IMR-90 (cell line): Measurements from ENCODE around the gene RALGPS2. TPM values are rescaled to one million over a fixed set of nuclear protein-coding genes. Genes with fewer than 3 reads are reported as not detected.

Experiments
- ATAC-seq: fragments of 200-7000 bp; cut with Tn5 transposase; 2 replicates; pipeline ENCODE4 v1.9.1; 2020; ENCODE audit warnings: low read depth, mild to moderate bottlenecking, moderate library complexity
- BruUV-seq: library from RNA; stranded (reverse); fragments of 400-500 nt; replicated peaks from 2 replicates; lab custom pipeline; 2021; lab: Mats Ljungman, UMichigan
- CTCF ChIA-PET: fragments of 300-600 bp; formaldehyde crosslinking; extraction: SDS; loops from one replicate; lab custom pipeline; 2021; ENCODE audit warnings: antibody characterized with exemption; lab: Yijun Ruan, JAX
- POLR2A ChIA-PET: fragments of 300-600 bp; sonication (Branson Sonifier 250); formaldehyde crosslinking; loops from one replicate; lab custom pipeline; 2022; ENCODE audit warnings: antibody characterized with exemption; ENCODE audit not compliant: unreplicated experiment; lab: Charles Lee
- DNase-seq: peaks from one replicate; pipeline ENCODE4 v3.0.0; 2013
- H2AFZ ChIP-seq: replicated peaks from 2 replicates; pipeline ENCODE3; 2013; ENCODE audit warnings: low read length, mild to moderate bottlenecking; ENCODE audit not compliant: poor library complexity
- H2AK5ac ChIP-seq: 2 replicates; pipeline ENCODE4 v1.6.1; 2013; ENCODE audit warnings: low read depth, low read length, inconsistent platforms
- H2AK9ac ChIP-seq: replicated peaks from 2 replicates; pipeline ENCODE3; 2013; ENCODE audit warnings: mild to moderate bottlenecking, low read depth, low read length, moderate library complexity; ENCODE audit not compliant: poor library complexity
- H2BK120ac ChIP-seq: 2 replicates; pipeline ENCODE4 v1.6.1; 2013; ENCODE audit warnings: low read depth, low read length, inconsistent platforms
- H2BK15ac ChIP-seq: 3 replicates; pipeline ENCODE4 v1.6.1; 2013; ENCODE audit warnings: low read depth, low read length, inconsistent platforms
- H2BK20ac ChIP-seq: 2 replicates; pipeline ENCODE4 v1.6.1; 2013; ENCODE audit warnings: low read depth, mild to moderate bottlenecking, inconsistent platforms, low read length, moderate library complexity
- H2BK5ac ChIP-seq: 2 replicates; pipeline ENCODE4 v1.6.1; 2013; ENCODE audit warnings: mild to moderate bottlenecking, low read depth, low read length, inconsistent platforms; ENCODE audit not compliant: poor library complexity, severe bottlenecking
- H3K14ac ChIP-seq: replicated peaks from 2 replicates; pipeline ENCODE4 v1.6.1; 2013; ENCODE audit warnings: low read depth, low read length, inconsistent platforms
- H3K18ac ChIP-seq: 2 replicates; pipeline ENCODE4 v1.6.1; 2013; ENCODE audit warnings: low read depth, low read length, control low read depth
- H3K23ac ChIP-seq: 2 replicates; pipeline ENCODE4 v1.6.1; 2013; ENCODE audit warnings: low read depth, low read length, inconsistent platforms
- H3K27ac ChIP-seq: 2 replicates; pipeline ENCODE4 v1.5.1; 2013; ENCODE audit warnings: mild to moderate bottlenecking, control low read depth, low read length; ENCODE audit not compliant: insufficient read depth
- H3K27me3 ChIP-seq: 2 replicates; pipeline ENCODE4 v1.6.1; 2013; ENCODE audit warnings: low read length; ENCODE audit not compliant: control insufficient read depth, insufficient read depth
- H3K36me3 ChIP-seq: 2 replicates; pipeline ENCODE4 v1.6.1; 2013; ENCODE audit warnings: low read length, mixed read lengths; ENCODE audit not compliant: control insufficient read depth, insufficient read depth
- H3K4ac ChIP-seq: 2 replicates; pipeline ENCODE4 v1.6.1; 2013; ENCODE audit warnings: low read depth, low read length, inconsistent platforms
- H3K4me1 ChIP-seq: 2 replicates; pipeline ENCODE4 v1.6.1; 2013; ENCODE audit warnings: low read length, mixed read lengths; ENCODE audit not compliant: control insufficient read depth, insufficient read depth
- H3K4me2 ChIP-seq: 2 replicates; pipeline ENCODE4 v1.6.1; 2013; ENCODE audit warnings: low read depth, mild to moderate bottlenecking, control low read depth, low read length, moderate library complexity
- H3K4me3 ChIP-seq: 2 replicates; pipeline ENCODE4 v1.5.1; 2013; ENCODE audit warnings: low read depth, mild to moderate bottlenecking, control low read depth, low read length, moderate library complexity; ENCODE audit not compliant: insufficient read depth
- H3K56ac ChIP-seq: 2 replicates; pipeline ENCODE4 v1.6.1; 2013; ENCODE audit warnings: low read length, inconsistent platforms; ENCODE audit not compliant: insufficient read depth; ENCODE audit errors: extremely low read depth
- H3K79me1 ChIP-seq, 2 experiments: 2 replicates each; pipeline ENCODE4 v1.6.1; 2013; ENCODE audit warnings: low read length in 2 of 2, inconsistent platforms in 1 of 2, low read depth in 1 of 2
- H3K9ac ChIP-seq: 2 replicates; pipeline ENCODE4 v1.6.1; 2013; ENCODE audit warnings: low read depth, low read length, control low read depth
- H3K9me1 ChIP-seq: 2 replicates; pipeline ENCODE4 v1.6.1; 2013; ENCODE audit warnings: low read length, inconsistent platforms; ENCODE audit not compliant: insufficient read depth
- H3K9me3 ChIP-seq: 2 replicates; pipeline ENCODE4 v1.6.1; 2013; ENCODE audit warnings: low read length; ENCODE audit not compliant: control insufficient read depth, insufficient read depth
- H4K20me1 ChIP-seq: 2 replicates; pipeline ENCODE4 v1.6.1; 2013; ENCODE audit warnings: low read length, inconsistent platforms; ENCODE audit not compliant: insufficient read depth
- H4K5ac ChIP-seq: 2 replicates; pipeline ENCODE4 v1.6.1; 2013; ENCODE audit warnings: mild to moderate bottlenecking, low read depth, low read length, control low read depth
- H4K8ac ChIP-seq, 2 experiments: 2 replicates each; pipeline ENCODE4 v1.6.1; 2013; ENCODE audit warnings: low read depth in 2 of 2, low read length in 2 of 2, control low read depth in 1 of 2, inconsistent platforms in 1 of 2
- H4K91ac ChIP-seq: 2 replicates; pipeline ENCODE4 v1.6.1; 2013; ENCODE audit warnings: low read depth, low read length, inconsistent platforms; ENCODE audit not compliant: insufficient read depth
- CEBPB ChIP-seq: IDR thresholded peaks from 2 replicates; pipeline ENCODE4 v1.6.1; 2012; ENCODE audit warnings: low read depth, low read length, improper control_type of control experiment
- CHD1 ChIP-seq: IDR thresholded peaks from 2 replicates; pipeline ENCODE4 v1.6.1; 2012; ENCODE audit warnings: low read depth, low read length, improper control_type of control experiment
- CTCF ChIP-seq: conservative IDR thresholded peaks from 2 replicates; pipeline ENCODE4 v1.5.1; 2012; ENCODE audit warnings: mild to moderate bottlenecking, low read depth, low read length, improper control_type of control experiment
- ELK1 ChIP-seq: fragments of 150-350 bp; IDR thresholded peaks from 2 replicates; pipeline ENCODE4 v1.6.1; 2016; ENCODE audit warnings: low read depth, mild to moderate bottlenecking, low read length, moderate library complexity, borderline replicate concordance
- FOS ChIP-seq: fragments of 150-350 bp; IDR thresholded peaks from 2 replicates; pipeline ENCODE4 v1.6.1; 2016; ENCODE audit warnings: low read depth, low read length
- MAFK ChIP-seq: IDR thresholded peaks from 2 replicates; pipeline ENCODE4 v1.6.1; 2012; ENCODE audit warnings: low read depth, low read length, improper control_type of control experiment
- MAZ ChIP-seq: IDR thresholded peaks from 2 replicates; pipeline ENCODE4 v1.6.1; 2012; ENCODE audit warnings: low read depth, mild to moderate bottlenecking, low read length, improper control_type of control experiment, moderate library complexity, borderline replicate concordance
- NFE2L2 ChIP-seq: fragments of 150-350 bp; IDR thresholded peaks from 2 replicates; pipeline ENCODE4 v1.6.1; 2016; ENCODE audit warnings: low read depth, mild to moderate bottlenecking, low read length
- POLR2A ChIP-seq: IDR thresholded peaks from 2 replicates; pipeline ENCODE4 v1.6.1; 2012; ENCODE audit warnings: mild to moderate bottlenecking, low read depth, low read length
- RAD21 ChIP-seq: IDR thresholded peaks from 2 replicates; pipeline ENCODE4 v1.6.1; 2012; ENCODE audit warnings: low read length, improper control_type of control experiment
- RCOR1 ChIP-seq: IDR thresholded peaks from 2 replicates; pipeline ENCODE4 v1.6.1; 2012; ENCODE audit warnings: mild to moderate bottlenecking, low read length, improper control_type of control experiment; ENCODE audit not compliant: insufficient replicate concordance
- RFX5 ChIP-seq: IDR thresholded peaks from 2 replicates; pipeline ENCODE4 v1.8.0; 2012; ENCODE audit warnings: low read depth, mild to moderate bottlenecking, low read length, moderate library complexity
- SMC3 ChIP-seq: fragments of 150-350 bp; IDR thresholded peaks from 2 replicates; pipeline ENCODE4 v1.6.1; 2016; ENCODE audit warnings: low read depth, mild to moderate bottlenecking, antibody characterized with exemption, low read length, moderate library complexity
- USF2 ChIP-seq: fragments of 150-350 bp; IDR thresholded peaks from 2 replicates; pipeline ENCODE4 v1.6.1; 2017; ENCODE audit warnings: mild to moderate bottlenecking, antibody characterized with exemption, low read length, low read depth
- WGBS, 2 experiments: methylation state at CpG; one replicate each; pipeline versions ENCODE4 v1.1.5 to v1.1.7; 2013; ENCODE audit warnings: missing lambda C conversion rate in 2 of 2; ENCODE audit not compliant: insufficient read length in 1 of 2; ENCODE audit errors: extremely low coverage in 2 of 2; 5-methylcytosine and 5-hydroxymethylcytosine counted together
- dilution Hi-C: fragments of 300-500 bp; cut with HindIII; formaldehyde crosslinking; loops from one replicate; pipeline ENCODE4 v1.14.3; 2018; ENCODE audit warnings: low sequenced_read_pairs; ENCODE audit not compliant: unreplicated experiment
- in situ Hi-C: fragments of 300-500 bp; cut with MboI; formaldehyde crosslinking; loops from 3 replicates; pipeline ENCODE4 v1.14.3; 2019; ENCODE audit warnings: low sequenced_read_pairs, inconsistent platforms, mixed read lengths
- intact Hi-C: fragments of 100-400 bp; cut with micrococcal nuclease; formaldehyde crosslinking; loops from 2 replicates; pipeline ENCODE4 v1.10.0; 2022
- polyA plus RNA-seq, 3 experiments: library from polyadenylated mRNA; depleted of rRNA; stranded (reverse); fragments of >200 nt; gene quantifications; 2 replicates each; pipeline ENCODE4 v1.2.3, GENCODE V29; 2012; ENCODE audit warnings: low replicate concordance in 1 of 3
- total RNA-seq: library from RNA; depleted of rRNA; stranded (reverse); fragments of >200 nt; gene quantifications from 2 replicates; pipeline ENCODE4 v1.2.3, GENCODE V29; 2012

Gene RALGPS2
- total and polyA plus RNA-seq, 2 of the 4 experiments (the other 2 are of a cell fraction), result 13.8 to 148 TPM

- no peak overlapping the region for H2BK15ac ChIP-seq
- H3K56ac ChIP-seq, result no peak overlapping the region
- CTCF ChIA-PET, result no interaction called here
- 0 out of 2 replicates have a peak, but pooled peaks cover under 1% of the 10 kb centered on the region for H3K36me3 ChIP-seq
- no peak; the same call in 1 of the 2 replicates for ATAC-seq
- H4K20me1 ChIP-seq, result no peaks in the 10 kb centered on the region
- no peak overlapping the region for H2AK9ac ChIP-seq
- no peaks in the 10 kb centered on the region for H3K27me3 ChIP-seq
- H3K18ac ChIP-seq, result no peak overlapping the region; the same call in 1 of the 2 replicates
- H3K4me2 ChIP-seq, result no peak overlapping the region; the same call in 1 of the 2 replicates
- no peaks in the 10 kb centered on the region for H3K79me1 ChIP-seq
- no peak for DNase-seq
- dilution Hi-C loops, result no loop called here
- H3K4me1 ChIP-seq, result peaks cover 7% of the 10 kb centered on the region
- no peak overlapping the region for H2AFZ ChIP-seq
- no peaks in the 10 kb centered on the region for H3K9me3 ChIP-seq
- no peak overlapping the region; a peak in 1 of 4 replicates for H4K8ac ChIP-seq
- H3K23ac ChIP-seq, result no peak overlapping the region
- no peak overlapping the region for H2BK20ac ChIP-seq
- no peak overlapping the region; the same call in 1 of the 2 replicates for H3K14ac ChIP-seq
- no TSS peak for BruUV-seq
- H3K4me3 ChIP-seq, result no peak overlapping the region
- H2BK5ac ChIP-seq, result no peak overlapping the region
- H3K9ac ChIP-seq, result no peak overlapping the region
- no peak overlapping the region for H4K5ac ChIP-seq
- peak overlapping the region; percentile 17; the same call in 1 of the 2 replicates for H3K4ac ChIP-seq
- POLR2A ChIA-PET, result no interaction called here
- H3K9me1 ChIP-seq, result 0 out of 2 replicates have a peak, but pooled peaks cover 10% of the 10 kb centered on the region
- WGBS, 2 experiments, result 76% methylated on average over 5 of the region's 11 CpGs; no CpG with 5 or more reads in 1 of the 2 experiments
- H3K27ac ChIP-seq, result no peak overlapping the region
- intact Hi-C loops, result loop anchor here (5.0 kb wide), 1 partner anchor 51 kb away; no protein-coding TSS in a partner anchor
- H4K91ac ChIP-seq, result no peak overlapping the region
- H2AK5ac ChIP-seq, result peak overlapping the region; percentile 53; the same call in 1 of the 2 replicates
- no peak overlapping the region for H2BK120ac ChIP-seq
- in situ Hi-C loops, result no loop called here
- no peak for TF ChIP-seq MAFK
- TF ChIP-seq NFE2L2, result no peak
- TF ChIP-seq CHD1, result no peak
- no peak for TF ChIP-seq CEBPB
- no peak for TF ChIP-seq POLR2A
- TF ChIP-seq RFX5, result no peak
- TF ChIP-seq ELK1, result no peak
- TF ChIP-seq RAD21, result no peak
- TF ChIP-seq USF2, result no peak
- no peak for TF ChIP-seq SMC3
- TF ChIP-seq FOS, result no peak
- TF ChIP-seq CTCF, result no peak
- TF ChIP-seq RCOR1, result no peak
- no peak for TF ChIP-seq MAZ
These were observed 213.3 kb downstream of the RALGPS2 start for GRCh38 chr1:178938101-178938958.
